H9 (cell line): ENCODE results near the gene ECEL1. TPM values are rescaled to one million over a fixed set of nuclear protein-coding genes. Genes with fewer than 3 reads are reported as not detected.

ENCODE experiments used
- DNase-seq: peaks from one replicate; pipeline ENCODE4 v3.0.0-alpha.2; 2017
- H2AFZ ChIP-seq: one replicate; pipeline ENCODE4 v1.6.1; 2013; ENCODE audit warnings: mild to moderate bottlenecking, low read length, control low read depth, moderate library complexity
- H2AK5ac ChIP-seq: 2 replicates; pipeline ENCODE4 v1.6.1; 2013; ENCODE audit warnings: low read length, control low read depth, mixed read lengths; ENCODE audit not compliant: insufficient read length
- H2BK120ac ChIP-seq: one replicate; pipeline ENCODE4 v1.6.1; 2013; ENCODE audit warnings: low read depth, mild to moderate bottlenecking, low read length, control low read depth, inconsistent platforms; ENCODE audit not compliant: poor library complexity, severe bottlenecking
- H2BK12ac ChIP-seq: 2 replicates; pipeline ENCODE4 v1.6.1; 2013; ENCODE audit warnings: low read length, control low read depth, mixed read lengths, low read depth; ENCODE audit not compliant: insufficient read length
- H2BK15ac ChIP-seq: 2 replicates; pipeline ENCODE4 v1.6.1; 2013; ENCODE audit warnings: low read depth, low read length, control low read depth
- H2BK20ac ChIP-seq: one replicate; pipeline ENCODE4 v1.6.1; 2013; ENCODE audit warnings: low read depth, mild to moderate bottlenecking, low read length, control low read depth, inconsistent platforms; ENCODE audit not compliant: poor library complexity, severe bottlenecking
- H2BK5ac ChIP-seq: 2 replicates; pipeline ENCODE4 v1.6.1; 2013; ENCODE audit warnings: low read length, control low read depth, mixed read lengths; ENCODE audit not compliant: insufficient read length
- H3K14ac ChIP-seq: 2 replicates; pipeline ENCODE4 v1.6.1; 2013; ENCODE audit warnings: low read length, control low read depth; ENCODE audit not compliant: insufficient read depth
- H3K18ac ChIP-seq: 2 replicates; pipeline ENCODE4 v1.6.1; 2013; ENCODE audit warnings: low read depth, mild to moderate bottlenecking, mixed read lengths, low read length, control low read depth; ENCODE audit not compliant: insufficient read length
- H3K23ac ChIP-seq: 2 replicates; pipeline ENCODE4 v1.6.1; 2013; ENCODE audit warnings: low read length, control low read depth, mixed read lengths, low read depth; ENCODE audit not compliant: insufficient read length
- H3K23me2 ChIP-seq: 2 replicates; pipeline ENCODE4 v1.6.1; 2013; ENCODE audit warnings: low read depth, mild to moderate bottlenecking, mixed read lengths, low read length, control low read depth; ENCODE audit not compliant: insufficient read length, poor library complexity, severe bottlenecking
- H3K27ac ChIP-seq: 2 replicates; pipeline ENCODE4 v1.5.1; 2013; ENCODE audit warnings: low read length, control low read depth, mixed read lengths, low read depth; ENCODE audit not compliant: insufficient read length
- H3K27me3 ChIP-seq: 2 replicates; pipeline ENCODE4 v1.6.1; 2013; ENCODE audit warnings: low read length, control low read depth, inconsistent platforms; ENCODE audit not compliant: insufficient read depth
- H3K4ac ChIP-seq: 2 replicates; pipeline ENCODE4 v1.6.1; 2013; ENCODE audit warnings: low read depth, mild to moderate bottlenecking, control low read depth, inconsistent platforms, low read length, moderate library complexity
- H3K4me1 ChIP-seq: 2 replicates; pipeline ENCODE4 v1.6.1; 2013; ENCODE audit warnings: low read length, control low read depth, inconsistent platforms; ENCODE audit not compliant: insufficient read depth
- H3K4me2 ChIP-seq: 2 replicates; pipeline ENCODE4 v1.6.1; 2013; ENCODE audit warnings: low read length, control low read depth, mixed read lengths; ENCODE audit not compliant: insufficient read length, insufficient read depth
- H3K56ac ChIP-seq: 2 replicates; pipeline ENCODE4 v1.6.1; 2013; ENCODE audit warnings: low read depth, mild to moderate bottlenecking, mixed read lengths, low read length, control low read depth; ENCODE audit not compliant: insufficient read length
- H3K79me1 ChIP-seq: 2 replicates; pipeline ENCODE4 v1.6.1; 2013; ENCODE audit warnings: low read depth, mild to moderate bottlenecking, moderate library complexity, low read length, control low read depth, inconsistent platforms; ENCODE audit not compliant: insufficient read depth, poor library complexity, severe bottlenecking
- H3K79me2 ChIP-seq: 2 replicates; pipeline ENCODE4 v1.6.1; 2013; ENCODE audit warnings: low read length, control low read depth, inconsistent platforms; ENCODE audit not compliant: insufficient read depth
- H3K9ac ChIP-seq: 2 replicates; pipeline ENCODE4 v1.6.1; 2013; ENCODE audit warnings: low read length, control low read depth, mixed read lengths; ENCODE audit not compliant: insufficient read length; ENCODE audit errors: extremely low read depth
- H3K9me3 ChIP-seq: one replicate; pipeline ENCODE4 v1.6.1; 2013; ENCODE audit warnings: low read depth, low read length, inconsistent platforms; ENCODE audit not compliant: control insufficient read depth
- H3T11ph ChIP-seq: one replicate; pipeline ENCODE4 v1.6.1; 2013; ENCODE audit warnings: mild to moderate bottlenecking, low read length, control low read depth, inconsistent platforms
- H4K20me1 ChIP-seq: one replicate; pipeline ENCODE4 v1.6.1; 2013; ENCODE audit not compliant: control insufficient read depth, insufficient read length, insufficient read depth
- H4K5ac ChIP-seq: 2 replicates; pipeline ENCODE4 v1.6.1; 2013; ENCODE audit warnings: low read depth, mild to moderate bottlenecking, mixed read lengths, low read length, control low read depth; ENCODE audit not compliant: insufficient read length
- H4K8ac ChIP-seq: replicated peaks from 2 replicates; pipeline ENCODE4 v1.6.1; 2013; ENCODE audit warnings: low read length, control low read depth, mixed read lengths, low read depth; ENCODE audit not compliant: insufficient read length
- H4K91ac ChIP-seq: 2 replicates; pipeline ENCODE4 v1.6.1; 2013; ENCODE audit warnings: low read depth, mild to moderate bottlenecking, moderate library complexity, mixed read lengths, low read length, control low read depth; ENCODE audit not compliant: insufficient read length
- H3K27ac Mint-ChIP-seq, 3 experiments: 2 replicates in 2 of 3; 3 replicates in 1 of 3; pipeline ENCODE4 v1.8.0; 2020 to 2021; ENCODE audit warnings: mixed read lengths in 3 of 3, mild to moderate bottlenecking in 1 of 3, moderate library complexity in 1 of 3
- H3K27me3 Mint-ChIP-seq: 2 replicates; pipeline ENCODE4 v1.8.0; 2021; ENCODE audit warnings: low read depth, mild to moderate bottlenecking, moderate library complexity, mixed read lengths
- H3K36me3 Mint-ChIP-seq, 3 experiments: 2 replicates in 2 of 3; 3 replicates in 1 of 3; pipeline ENCODE4 v1.8.0; 2020 to 2021; ENCODE audit warnings: low read depth in 3 of 3, mixed read lengths in 3 of 3; ENCODE audit not compliant: insufficient read depth in 1 of 3
- H3K4me1 Mint-ChIP-seq, 2 experiments: 2 replicates each; pipeline ENCODE4 v1.8.0; 2020; ENCODE audit warnings: mixed read lengths in 2 of 2
- H3K4me3 Mint-ChIP-seq, 2 experiments: 2 replicates in 1 of 2; 3 replicates in 1 of 2; pipeline ENCODE4 v1.8.0; 2020 to 2021; ENCODE audit warnings: mild to moderate bottlenecking in 2 of 2, mixed read lengths in 2 of 2, moderate library complexity in 1 of 2
- H3K9me3 Mint-ChIP-seq, 2 experiments: 2 replicates in 1 of 2; 3 replicates in 1 of 2; pipeline ENCODE4 v1.8.0; 2020; ENCODE audit warnings: mild to moderate bottlenecking in 2 of 2, mixed read lengths in 2 of 2, moderate library complexity in 1 of 2
- CTCF ChIP-seq: fragments of 200-600 bp; sonication (generic); conservative IDR thresholded peaks from 3 replicates; pipeline ENCODE4 v1.8.0; 2021; ENCODE audit warnings: antibody characterized with exemption, mild to moderate bottlenecking
- WGBS: extraction: QIAGEN DNeasy Blood & Tissue Kit; methylation state at CpG from one replicate; pipeline ENCODE4 v1.1.7; 2013; ENCODE audit warnings: missing lambda C conversion rate, low lambda C conversion rate, mixed read lengths; ENCODE audit not compliant: insufficient read length; ENCODE audit errors: extremely low coverage; 5-methylcytosine and 5-hydroxymethylcytosine counted together
- total RNA-seq: library from RNA; stranded (reverse); gene quantifications from 2 replicates; pipeline ENCODE4 v1.2.1, GENCODE V29; 2021

The ECEL1 gene
- total RNA-seq, 1 experiment from 2014 or later, result 8.4 TPM

- Histone ChIP-seq H3K23me2 (no peaks in the 10 kb centered on the region), H3K27me3 (no peaks in the 10 kb centered on the region), H3K4me2 (no peak overlapping the region), H3K79me1 (no peaks in the 10 kb centered on the region), H2BK15ac (no peak overlapping the region), H3K14ac (no peak overlapping the region), H4K5ac (no peak overlapping the region), H3K18ac (no peak overlapping the region), H3K9me3 (no peaks in the 10 kb centered on the region), H2BK5ac (no peak overlapping the region), H3K23ac (no peak overlapping the region), H3K9ac (no peak overlapping the region), H3K4ac (no peak overlapping the region), H4K8ac (no peak overlapping the region), H3K79me2 (no peaks in the 10 kb centered on the region), H2AK5ac (no peak overlapping the region), H3K27ac (no peak overlapping the region), H4K91ac (no peak overlapping the region), H2AFZ (no peak overlapping the region), H3K4me1 (no peaks in the 10 kb centered on the region), H3T11ph (no peak overlapping the region), H2BK12ac (no peak overlapping the region), H4K20me1 (no peaks in the 10 kb centered on the region), H3K56ac (no peak overlapping the region), H2BK120ac (no peak overlapping the region), H2BK20ac (no peak overlapping the region)
- H3K9me3 Mint-ChIP-seq, result no peaks in the 10 kb centered on the region
- H3K4me1 Mint-ChIP-seq, result no peaks in the 10 kb centered on the region
- H3K27ac Mint-ChIP-seq, result no peak overlapping the region
- peaks cover 50% of the 10 kb centered on the region for H3K27me3 Mint-ChIP-seq
- DNase-seq, result peak; percentile 20
- no CpG with 5 or more reads among the region's 6 CpGs for whole genome bisulfite sequencing
- no peaks in the 10 kb centered on the region for H3K36me3 Mint-ChIP-seq
- no peak for TF ChIP-seq CTCF
- no peak overlapping the region for H3K4me3 Mint-ChIP-seq
Measured at GRCh38 chr2:232465061-232465460, 22.6 kb downstream of the ECEL1 start.
